HG03103 (cell line): ENCODE measurements around the gene PLXNB3.
"Not testable (repeated sequence)": the region's sequence is repeated elsewhere in the genome, so short reads cannot be mapped to it uniquely, and the experiment has no call there.

ENCODE experiments used
- ATAC-seq: cut with Tn5 transposase; IDR thresholded peaks from one replicate; pipeline ENCODE4 v1.9.1; 2021; ENCODE audit warnings: low read depth; ENCODE audit not compliant: unreplicated experiment

Gene PLXNB3

GRCh38 chrX:153763989-153764755 is at the start of gene PLXNB3:
Gene PLXNB3, plus strand, starts transcription at chrX:153764249. Its CDS starts 1,287 bp downstream, at chrX:153765536.
- ATAC-seq: no peak

- ATAC-seq: no peak
These were observed 49.8 kb upstream of the PLXNB3 start for GRCh38 chrX:153714256-153714655.

GRCh38 chrX:153717445-153717844 is 46.6 kb upstream of the PLXNB3 start:
- ATAC-seq: no peak

GRCh38 chrX:153719238-153719637 is 44.8 kb upstream of the PLXNB3 start:
- ATAC-seq: no peak

GRCh38 chrX:153719701-153720100 is 44.3 kb upstream of the PLXNB3 start:
- ATAC-seq: no peak

GRCh38 chrX:153722704-153723350 is 41.2 kb upstream of the PLXNB3 start:
- ATAC-seq: no peak

GRCh38 chrX:153723351-153724251 is 40.4 kb upstream of the PLXNB3 start:
- ATAC-seq: peak; percentile 31

GRCh38 chrX:153724252-153725038 is 39.6 kb upstream of the PLXNB3 start, which contains the start of the genes ABCD1 and BCAP31:
Gene ABCD1, plus strand, starts transcription at chrX:153724856. Its CDS starts 411 bp downstream, at chrX:153725267.
Gene BCAP31, minus strand, starts transcription at chrX:153724387. Its CDS starts 1,143 bp downstream, at chrX:153723244.
- peak; percentile 45 for ATAC-seq

GRCh38 chrX:153725039-153725831 is 38.8 kb upstream of the PLXNB3 start:
- ATAC-seq: no peak

- no peak for ATAC-seq
These were observed 38.2 kb upstream of the PLXNB3 start for GRCh38 chrX:153725832-153726285.

GRCh38 chrX:153726286-153727122 is 37.5 kb upstream of the PLXNB3 start:
- peak; percentile 41 for ATAC-seq

GRCh38 chrX:153727123-153727931 is 36.7 kb upstream of the PLXNB3 start:
- no peak for ATAC-seq

- no peak for ATAC-seq
These were observed 36.0 kb upstream of the PLXNB3 start for GRCh38 chrX:153728095-153728494.

- ATAC-seq: no peak
These were observed 35.0 kb upstream of the PLXNB3 start for GRCh38 chrX:153728951-153729631.

GRCh38 chrX:153730115-153730514 is 33.9 kb upstream of the PLXNB3 start:
- not testable (repeated sequence) for ATAC-seq

GRCh38 chrX:153731117-153731844 is 32.8 kb upstream of the PLXNB3 start:
- no peak for ATAC-seq
